Gastroesophageal sphincter (tissue), 4 donors: ENCODE data around the gene ANKH. TPM values are rescaled to one million over a fixed set of nuclear protein-coding genes. Genes with fewer than 3 reads are reported as not detected.

Experiments
- ATAC-seq: fragments of 150-250 bp; one replicate; pipeline ENCODE4 v1.9.1; 2016; ENCODE audit warnings: mild to moderate bottlenecking, moderate library complexity
- H3K27ac ChIP-seq, 4 donors: fragments of 200-600 bp; sonication (generic) in 3 of 4; 1 replicate in 3 of 4; 2 replicates in 1 of 4; pipeline ENCODE4 v1.5.1; 2016 to 2019
- H3K27me3 ChIP-seq: fragments of 200-600 bp; sonication (generic); one replicate; pipeline ENCODE4 v1.5.1; 2019
- H3K36me3 ChIP-seq, 2 donors: fragments of 200-600 bp; sonication (generic); one replicate each; pipeline ENCODE4 v1.5.1; 2019; ENCODE audit warnings: control low read depth in 1 of 2
- H3K4me1 ChIP-seq, 3 donors: fragments of 200-600 bp; sonication (generic); 1 replicate in 2 of 3; 2 replicates in 1 of 3; pipeline ENCODE4 v1.5.1; 2016 to 2019; ENCODE audit warnings: control low read depth in 2 of 3
- H3K4me3 ChIP-seq, 2 donors: fragments of 200-600 bp; sonication (generic); one replicate each; pipeline ENCODE4 v1.5.1; 2019; ENCODE audit warnings: mild to moderate bottlenecking in 1 of 2, moderate library complexity in 1 of 2
- H3K9me3 ChIP-seq, 3 donors: fragments of 200-600 bp; sonication (generic); one replicate each; pipeline ENCODE4 v1.5.1; 2017 to 2019; ENCODE audit warnings: control low read depth in 2 of 3
- CTCF ChIP-seq, 4 experiments: fragments of 200-600 bp in 2 of 4; fragments of 450-650 bp in 2 of 4; sonication (generic) in 1 of 4; IDR thresholded peaks; one replicate each; pipeline ENCODE4 v1.5.1; 2017 to 2019; ENCODE audit warnings: antibody characterized with exemption in 4 of 4, mild to moderate bottlenecking in 2 of 4, moderate library complexity in 2 of 4
- EP300 ChIP-seq: sonication (generic); formaldehyde crosslinking; IDR thresholded peaks from one replicate; pipeline ENCODE4 v1.6.1; 2017; ENCODE audit warnings: antibody characterized with exemption, mild to moderate bottlenecking
- POLR2A ChIP-seq, 2 donors: fragments of 450-650 bp; IDR thresholded peaks; one replicate each; pipeline ENCODE4 v1.6.1; 2017; ENCODE audit warnings: antibody characterized with exemption in 2 of 2, mild to moderate bottlenecking in 2 of 2, moderate library complexity in 1 of 2
- POLR2AphosphoS5 ChIP-seq: sonication (generic); formaldehyde crosslinking; IDR thresholded peaks from one replicate; pipeline ENCODE4 v1.6.1; 2017; ENCODE audit warnings: antibody characterized with exemption
- WGBS, 2 donors: methylation state at CpG; one replicate each; pipeline ENCODE4 v1.1.5; 2018; ENCODE audit warnings: low coverage in 1 of 2; 5-methylcytosine and 5-hydroxymethylcytosine counted together
- total RNA-seq, 4 donors: library from RNA; depleted of rRNA; stranded (reverse); fragments of >200 nt; gene quantifications; one replicate each; pipeline ENCODE4 v1.1.0, GENCODE V29; 2016

Gene ANKH
- total RNA-seq, 4 donors from 2014 or later, result 30.0 to 45.2 (median 36.0) TPM

- no peaks in the 10 kb centered on the region for H3K9me3 ChIP-seq
- H3K27me3 ChIP-seq, result no peaks in the 10 kb centered on the region
- no peak overlapping the region for H3K4me3 ChIP-seq
- peaks cover 0 to 16% (median 0%) of the 10 kb centered on the region in 3 donors for H3K4me1 ChIP-seq
- TF ChIP-seq POLR2A (IDR thresholded peaks at IDR 0.05) (no peak), POLR2AphosphoS5 (no peak), EP300 (no peak), CTCF (IDR thresholded peaks at IDR 0.05) (no peak)
- no peak overlapping the region for H3K27ac ChIP-seq
- H3K36me3 ChIP-seq, result peaks cover 0 to 57% of the 10 kb centered on the region in 2 donors
- ATAC-seq, result no peak
- 83 to 100% methylated on average over 1 to 4 of the region's 18 CpGs for WGBS, 2 donors
These were observed 141.9 kb downstream of the ANKH start for GRCh38 chr5:14729448-14730385.

DNA sequence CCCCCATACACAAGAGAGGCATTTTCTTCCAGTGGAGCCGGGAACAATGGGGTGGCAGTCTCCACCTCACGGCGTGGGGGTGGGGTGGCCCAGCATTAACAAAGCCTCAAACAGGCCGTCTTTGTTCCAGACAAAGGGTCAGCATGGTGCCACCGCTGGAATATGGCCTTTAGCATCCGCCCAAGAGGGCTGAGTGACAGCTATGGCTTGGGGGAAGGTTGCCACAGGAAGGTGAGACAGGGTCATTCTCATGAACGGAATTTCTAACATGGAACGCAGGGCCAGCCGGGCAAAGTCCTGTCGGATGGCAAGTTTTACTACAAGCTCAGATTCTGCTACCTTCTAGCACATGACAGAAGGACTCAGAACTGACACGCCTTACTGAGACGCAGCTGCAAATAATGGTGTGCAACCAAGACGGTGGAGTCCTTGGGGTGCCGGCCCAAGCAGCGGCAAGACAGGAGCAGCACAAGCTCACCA is 143.1 kb downstream of the ANKH start:
- peaks cover 0 to 50% of the 10 kb centered on the region in 2 donors for H3K36me3 ChIP-seq
- TF ChIP-seq EP300 (no peak), POLR2AphosphoS5 (no peak), POLR2A (IDR thresholded peaks at IDR 0.05) (no peak), CTCF (IDR thresholded peaks at IDR 0.05) (no peak)
- H3K4me1 ChIP-seq, result peaks cover 0 to 16% (median 0%) of the 10 kb centered on the region in 3 donors
- H3K9me3 ChIP-seq, result no peaks in the 10 kb centered on the region
- no peak overlapping the region for H3K4me3 ChIP-seq
- H3K27ac ChIP-seq, result peak overlapping the region in 1 of 4 donors; percentile 23
- ATAC-seq, result no peak
- H3K27me3 ChIP-seq, result no peaks in the 10 kb centered on the region
- WGBS, 2 donors, result 85 to 86% methylated on average over 5 to 9 of the region's 15 CpGs

DNA sequence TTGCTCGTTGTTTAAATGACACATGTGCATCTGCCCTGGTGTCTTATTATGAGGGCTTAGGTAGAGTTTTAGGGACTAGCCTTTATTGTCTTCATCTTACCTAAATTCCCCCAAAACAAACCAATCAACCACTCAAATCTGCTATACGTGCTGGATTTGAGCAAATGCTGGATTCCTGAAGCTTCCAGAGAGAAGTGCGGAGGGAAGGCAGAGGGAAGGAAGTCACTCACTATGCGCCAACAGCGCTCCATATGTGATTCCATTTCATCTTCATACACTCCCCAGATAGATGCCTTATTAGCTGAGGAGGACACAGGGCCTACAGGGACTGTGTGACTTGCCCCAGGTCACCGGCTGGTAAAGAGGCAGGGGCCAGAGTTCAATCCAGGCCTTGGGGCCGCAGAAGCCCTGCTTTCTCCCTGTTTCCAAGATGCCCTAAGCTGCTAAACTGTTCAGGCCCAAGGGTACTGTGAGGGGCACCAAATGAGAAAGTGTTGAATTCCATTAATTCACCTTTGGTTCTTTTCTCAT is 143.6 kb downstream of the ANKH start:
- H3K9me3 ChIP-seq, result no peaks in the 10 kb centered on the region
- WGBS, 2 donors, result 40 to 80% methylated on average over 1 to 2 of the region's 7 CpGs

DNA sequence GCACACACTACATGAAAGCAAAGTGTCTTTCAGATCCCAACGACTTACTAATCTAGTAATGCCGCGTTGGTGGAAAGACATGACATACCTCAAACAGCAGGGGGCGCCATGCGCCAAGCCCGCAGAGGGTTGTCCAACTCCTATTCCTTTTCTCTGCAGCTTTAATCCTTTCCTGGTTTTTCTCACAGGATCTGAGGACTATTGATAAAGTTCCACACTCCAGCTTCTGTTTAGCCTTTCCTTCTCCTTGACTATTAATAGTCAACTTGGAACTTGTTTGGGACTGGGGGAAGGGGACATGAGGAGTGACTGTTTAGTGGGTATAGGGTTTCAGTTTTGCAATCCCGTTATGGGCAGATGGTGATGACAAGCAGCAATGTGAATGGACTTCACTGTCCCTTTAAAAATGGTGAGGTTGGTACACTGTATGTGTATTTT is 144.1 kb downstream of the ANKH start:
- no peak overlapping the region for H3K4me3 ChIP-seq
- H3K27ac ChIP-seq, result no peak overlapping the region
- H3K27me3 ChIP-seq, result no peaks in the 10 kb centered on the region
- TF ChIP-seq CTCF (IDR thresholded peaks at IDR 0.05) (peak; percentile 92 to 95 (median 94)), POLR2AphosphoS5 (no peak)
- 4 to 6% methylated on average over 7 of the region's 7 CpGs for WGBS, 2 donors
- ATAC-seq, result peak; percentile 75
- H3K9me3 ChIP-seq, result no peaks in the 10 kb centered on the region
- H3K36me3 ChIP-seq, result peaks cover 0 to 44% of the 10 kb centered on the region in 2 donors
- H3K4me1 ChIP-seq, result peaks cover 0 to 16% (median 0%) of the 10 kb centered on the region in 3 donors

More for the DNA sequence above, 143.6 kb downstream of the ANKH start:
- Histone ChIP-seq H3K36me3 (peaks cover 0 to 49% of the 10 kb centered on the region in 2 donors), H3K27ac (peak overlapping the region in 1 of 4 donors; percentile 23), H3K4me3 (no peak overlapping the region), H3K4me1 (peaks cover 0 to 16% (median 0%) of the 10 kb centered on the region in 3 donors), H3K27me3 (no peaks in the 10 kb centered on the region)
- TF ChIP-seq POLR2AphosphoS5, result no peak
- no peak for TF ChIP-seq CTCF (IDR thresholded peaks at IDR 0.05)
- no peak for TF ChIP-seq POLR2A (IDR thresholded peaks at IDR 0.05)
- TF ChIP-seq EP300, result no peak
- ATAC-seq, result no peak
